OCI-LY3 (cell line): Measurements from ENCODE around the gene NIT2.

Experiments used
- EZH2phosphoT487 ChIP-seq: fragments of 200-600 bp; shearing (Covaris generic); IDR thresholded peaks from 2 replicates; pipeline ENCODE4 v1.6.1; 2018; ENCODE audit warnings: antibody characterized with exemption, mixed run types, low read depth
- TF ChIP-seq, protein P1 (sequence below): fragments of 200-600, 300-600 bp; sonication (generic); IDR thresholded peaks from 2 replicates; pipeline ENCODE4 v1.5.1; 2014; ENCODE audit warnings: antibody characterized with exemption, low read length, low read depth

DNA sequence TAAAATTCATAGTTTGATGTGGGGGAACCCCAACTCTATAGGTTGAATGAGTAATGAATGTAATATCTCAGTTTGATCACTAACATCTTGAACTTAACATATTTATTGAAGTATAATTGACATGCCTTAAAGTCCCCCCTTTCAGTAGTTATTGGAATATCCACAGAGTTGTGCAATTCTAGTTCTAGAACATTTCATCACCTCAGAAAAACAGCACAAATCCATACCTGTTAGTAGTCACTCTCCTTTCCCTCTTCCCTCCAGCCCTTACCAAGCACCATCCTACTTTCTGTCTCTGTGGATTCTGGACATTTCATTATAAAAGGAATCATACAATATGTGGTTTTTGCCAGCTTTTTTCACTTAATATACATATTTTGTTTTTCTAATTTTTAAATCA, 8.7 kb upstream of the NIT2 start:
- TF ChIP-seq, protein P1, sequence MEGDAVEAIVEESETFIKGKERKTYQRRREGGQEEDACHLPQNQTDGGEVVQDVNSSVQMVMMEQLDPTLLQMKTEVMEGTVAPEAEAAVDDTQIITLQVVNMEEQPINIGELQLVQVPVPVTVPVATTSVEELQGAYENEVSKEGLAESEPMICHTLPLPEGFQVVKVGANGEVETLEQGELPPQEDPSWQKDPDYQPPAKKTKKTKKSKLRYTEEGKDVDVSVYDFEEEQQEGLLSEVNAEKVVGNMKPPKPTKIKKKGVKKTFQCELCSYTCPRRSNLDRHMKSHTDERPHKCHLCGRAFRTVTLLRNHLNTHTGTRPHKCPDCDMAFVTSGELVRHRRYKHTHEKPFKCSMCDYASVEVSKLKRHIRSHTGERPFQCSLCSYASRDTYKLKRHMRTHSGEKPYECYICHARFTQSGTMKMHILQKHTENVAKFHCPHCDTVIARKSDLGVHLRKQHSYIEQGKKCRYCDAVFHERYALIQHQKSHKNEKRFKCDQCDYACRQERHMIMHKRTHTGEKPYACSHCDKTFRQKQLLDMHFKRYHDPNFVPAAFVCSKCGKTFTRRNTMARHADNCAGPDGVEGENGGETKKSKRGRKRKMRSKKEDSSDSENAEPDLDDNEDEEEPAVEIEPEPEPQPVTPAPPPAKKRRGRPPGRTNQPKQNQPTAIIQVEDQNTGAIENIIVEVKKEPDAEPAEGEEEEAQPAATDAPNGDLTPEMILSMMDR, result no peak
- TF ChIP-seq EZH2phosphoT487, result no peak
